ENCODE measurements around the gene SLC39A11.

DNA sequence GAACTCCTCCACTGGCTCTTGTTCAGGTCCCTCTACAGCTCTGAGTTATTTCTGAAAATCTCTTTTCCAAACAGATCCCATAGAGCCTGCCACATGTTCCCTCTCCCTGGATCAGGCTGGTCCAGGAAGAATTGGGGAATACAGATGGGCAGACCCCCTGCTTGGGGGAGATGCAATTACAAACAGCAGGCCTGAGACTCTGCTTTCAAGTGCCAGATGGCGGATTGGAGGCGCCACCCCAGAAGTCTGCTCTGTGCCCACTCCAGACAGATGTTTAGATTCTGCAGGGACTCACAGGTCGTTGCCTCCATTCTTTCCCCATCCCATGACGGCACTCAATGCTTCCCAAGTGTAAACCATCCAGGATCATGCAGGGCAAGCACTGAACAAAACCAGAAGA lies 316.6 kb downstream of the SLC39A11 start:
- TF ChIP-seq, protein P1, sequence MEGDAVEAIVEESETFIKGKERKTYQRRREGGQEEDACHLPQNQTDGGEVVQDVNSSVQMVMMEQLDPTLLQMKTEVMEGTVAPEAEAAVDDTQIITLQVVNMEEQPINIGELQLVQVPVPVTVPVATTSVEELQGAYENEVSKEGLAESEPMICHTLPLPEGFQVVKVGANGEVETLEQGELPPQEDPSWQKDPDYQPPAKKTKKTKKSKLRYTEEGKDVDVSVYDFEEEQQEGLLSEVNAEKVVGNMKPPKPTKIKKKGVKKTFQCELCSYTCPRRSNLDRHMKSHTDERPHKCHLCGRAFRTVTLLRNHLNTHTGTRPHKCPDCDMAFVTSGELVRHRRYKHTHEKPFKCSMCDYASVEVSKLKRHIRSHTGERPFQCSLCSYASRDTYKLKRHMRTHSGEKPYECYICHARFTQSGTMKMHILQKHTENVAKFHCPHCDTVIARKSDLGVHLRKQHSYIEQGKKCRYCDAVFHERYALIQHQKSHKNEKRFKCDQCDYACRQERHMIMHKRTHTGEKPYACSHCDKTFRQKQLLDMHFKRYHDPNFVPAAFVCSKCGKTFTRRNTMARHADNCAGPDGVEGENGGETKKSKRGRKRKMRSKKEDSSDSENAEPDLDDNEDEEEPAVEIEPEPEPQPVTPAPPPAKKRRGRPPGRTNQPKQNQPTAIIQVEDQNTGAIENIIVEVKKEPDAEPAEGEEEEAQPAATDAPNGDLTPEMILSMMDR (conservative IDR thresholded peaks at IDR 0.05 in 1 of 2, IDR thresholded peaks at IDR 0.05 in 1 of 2; ENCODE audit: extremely low read depth in 1 of 2, insufficient read depth in 1 of 2, low read depth in 1 of 2, low read length in 2 of 2) = no peak
- no peak for TF ChIP-seq EZH2 (IDR thresholded peaks at IDR 0.05; ENCODE audit: borderline replicate concordance, low read length)
